GM12891 (cell line): ENCODE results near the gene RGS14.

Source experiments
- POLR2A ChIP-seq: IDR thresholded peaks from 2 replicates; pipeline ENCODE4 v1.6.1; 2011; ENCODE audit warnings: low read depth, low read length, control low read depth
- POLR2AphosphoS5 ChIP-seq: IDR thresholded peaks from 2 replicates; pipeline ENCODE4 v1.6.1; 2011; ENCODE audit warnings: low read depth, low read length, control low read depth
- SPI1 ChIP-seq: IDR thresholded peaks from 2 replicates; pipeline ENCODE4 v1.6.1; 2011; ENCODE audit warnings: low read depth, low read length, control low read depth
- TAF1 ChIP-seq: IDR thresholded peaks from 2 replicates; pipeline ENCODE4 v1.6.1; 2011; ENCODE audit warnings: low read depth, low read length, control low read depth

DNA sequence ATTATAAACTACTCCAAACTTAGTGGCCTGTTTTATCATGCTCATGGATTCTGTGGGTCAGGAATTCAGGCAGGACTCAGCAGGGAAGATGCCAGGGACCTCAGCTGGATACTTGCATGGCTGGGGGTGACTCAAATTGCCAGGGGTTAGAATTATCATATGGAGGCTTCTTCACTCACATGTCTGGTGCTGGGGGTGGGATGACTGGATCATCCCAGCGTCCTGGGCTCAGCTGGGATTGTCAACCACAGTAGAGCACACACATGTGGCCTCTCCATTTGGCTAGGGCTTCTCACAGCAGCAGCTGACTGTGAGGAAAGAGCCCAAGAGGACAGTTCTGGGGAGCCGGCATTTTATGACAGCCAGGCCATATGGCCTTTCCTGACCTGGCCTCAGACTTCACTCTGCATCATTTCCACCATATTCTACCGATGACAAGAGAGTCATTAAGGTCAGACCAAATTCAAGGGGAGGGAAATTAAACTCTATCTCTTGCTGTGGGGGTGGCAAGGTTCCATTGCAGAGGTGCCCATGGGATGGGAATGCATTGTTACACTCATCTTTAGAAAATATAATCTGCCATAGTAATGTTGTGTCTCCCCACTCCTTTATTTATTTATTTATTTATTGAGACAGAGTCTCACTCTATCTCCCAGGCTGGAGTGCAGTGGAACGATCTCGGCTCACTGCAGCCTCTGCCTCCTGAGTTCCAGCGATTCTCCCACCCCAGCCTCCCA lies 63.5 kb downstream of the RGS14 start:
- TF ChIP-seq TAF1 (no peak), POLR2A (no peak), SPI1 (no peak), POLR2AphosphoS5 (no peak)
